ENCODE results near the gene EBF3.

- TF ChIP-seq CTCF (IDR thresholded peaks at IDR 0.05): no peak
- TF ChIP-seq POLR2A (IDR thresholded peaks at IDR 0.05): no peak
Measured at GRCh38 chr10:129936923-129937300, 27.2 kb downstream of the EBF3 start.

Data from Peyer's patch (tissue), 4 donors.